SU-DHL-6 (cell line): ENCODE measurements around the gene PHAF1.

ENCODE experiments used
- H2AFZ ChIP-seq: fragments of 200-600 bp; sonication (generic); 2 replicates; pipeline ENCODE4 v1.6.1; 2014; ENCODE audit warnings: low read depth, mild to moderate bottlenecking, moderate library complexity, mixed read lengths, antibody characterized with exemption, low read length; ENCODE audit not compliant: severe bottlenecking
- H3F3A ChIP-seq: fragments of 200-600 bp; shearing (Covaris generic); 2 replicates; pipeline ENCODE4 v1.6.0; 2016; ENCODE audit warnings: antibody characterized with exemption, mild to moderate bottlenecking; ENCODE audit not compliant: insufficient read depth
- H3K27ac ChIP-seq: fragments of 200-600 bp; sonication (generic); 2 replicates; pipeline ENCODE4 v1.5.1; 2016; ENCODE audit warnings: low read depth, mild to moderate bottlenecking, low read length, moderate library complexity, mixed read lengths
- H3K27me3 ChIP-seq: fragments of 200-600 bp; sonication (generic), shearing (Covaris generic); 2 replicates; pipeline ENCODE4 v1.6.0; 2014; ENCODE audit warnings: mild to moderate bottlenecking, low read length
- H3K36me3 ChIP-seq: fragments of 200-600 bp; sonication (generic); 2 replicates; pipeline ENCODE4 v1.6.1; 2014; ENCODE audit warnings: mild to moderate bottlenecking, low read length, mixed read lengths
- H3K4me2 ChIP-seq: fragments of 300-600, 200-600 bp; shearing (Covaris generic), sonication (generic); 2 replicates; pipeline ENCODE4 v1.6.0; 2014; ENCODE audit warnings: low read length, low read depth, mild to moderate bottlenecking; ENCODE audit not compliant: poor library complexity, severe bottlenecking
- H3K4me3 ChIP-seq: fragments of 200-600 bp; sonication (generic); 2 replicates; pipeline ENCODE4 v1.5.1; 2014; ENCODE audit warnings: antibody characterized with exemption, low read length, mild to moderate bottlenecking, mixed read lengths; ENCODE audit not compliant: insufficient read depth, poor library complexity, severe bottlenecking
- H3K79me2 ChIP-seq: fragments of 200-600 bp; sonication (generic); 2 replicates; pipeline ENCODE4 v1.6.1; 2014; ENCODE audit warnings: mild to moderate bottlenecking, low read length, moderate library complexity; ENCODE audit not compliant: insufficient read depth
- H3K9ac ChIP-seq: fragments of 200-600 bp; sonication (generic); 2 replicates; pipeline ENCODE4 v1.7.0; 2014; ENCODE audit warnings: mild to moderate bottlenecking, low read length
- H3K9me2 ChIP-seq: fragments of 200-600 bp; sonication (generic); replicated peaks from 2 replicates; pipeline ENCODE4 v1.6.1; 2014; ENCODE audit warnings: low read length; ENCODE audit not compliant: insufficient read depth
- H3K9me3 ChIP-seq: fragments of 200-600 bp; sonication (generic); 2 replicates; pipeline ENCODE4 v1.6.1; 2014; ENCODE audit warnings: low read length, mixed read lengths; ENCODE audit not compliant: insufficient read depth
- H4K20me1 ChIP-seq: fragments of 200-600 bp; sonication (generic); 2 replicates; pipeline ENCODE4 v1.6.1; 2014; ENCODE audit warnings: low read depth, mild to moderate bottlenecking, antibody characterized with exemption, low read length, moderate library complexity, mixed read lengths
- EZH2phosphoT487 ChIP-seq: fragments of 200-600 bp; sonication (generic), shearing (Covaris generic); conservative IDR thresholded peaks from 2 replicates; pipeline ENCODE4 v1.6.1; 2018; ENCODE audit warnings: mild to moderate bottlenecking, antibody characterized with exemption, low read length, moderate library complexity, mixed read lengths
- TF ChIP-seq, protein P1 (sequence below): fragments of 200-600 bp; sonication (generic); IDR thresholded peaks from one replicate; pipeline ENCODE4 v1.5.1; 2017; ENCODE audit warnings: antibody characterized with exemption, mild to moderate bottlenecking, low read length, moderate library complexity; ENCODE audit not compliant: insufficient read depth, poor library complexity, severe bottlenecking

PHAF1 gene

GRCh38 chr16:67129422-67129821, 19.7 kb downstream of the PHAF1 start:
- Histone ChIP-seq H3K36me3 (0 out of 2 replicates have a peak, but pooled peaks cover 3% of the 10 kb centered on the region), H4K20me1 (no peaks in the 10 kb centered on the region), H3K27ac (no peak overlapping the region), H3K9me2 (no peaks in the 10 kb centered on the region), H3K27me3 (no peaks in the 10 kb centered on the region), H3K4me3 (no peak overlapping the region), H3K79me2 (no peaks in the 10 kb centered on the region), H3K9ac (no peak overlapping the region), H3K4me2 (no peak overlapping the region), H3F3A (no peaks in the 10 kb centered on the region), H3K9me3 (no peaks in the 10 kb centered on the region), H2AFZ (no peak overlapping the region)
- no peak for TF ChIP-seq EZH2phosphoT487
- TF ChIP-seq, protein P1, sequence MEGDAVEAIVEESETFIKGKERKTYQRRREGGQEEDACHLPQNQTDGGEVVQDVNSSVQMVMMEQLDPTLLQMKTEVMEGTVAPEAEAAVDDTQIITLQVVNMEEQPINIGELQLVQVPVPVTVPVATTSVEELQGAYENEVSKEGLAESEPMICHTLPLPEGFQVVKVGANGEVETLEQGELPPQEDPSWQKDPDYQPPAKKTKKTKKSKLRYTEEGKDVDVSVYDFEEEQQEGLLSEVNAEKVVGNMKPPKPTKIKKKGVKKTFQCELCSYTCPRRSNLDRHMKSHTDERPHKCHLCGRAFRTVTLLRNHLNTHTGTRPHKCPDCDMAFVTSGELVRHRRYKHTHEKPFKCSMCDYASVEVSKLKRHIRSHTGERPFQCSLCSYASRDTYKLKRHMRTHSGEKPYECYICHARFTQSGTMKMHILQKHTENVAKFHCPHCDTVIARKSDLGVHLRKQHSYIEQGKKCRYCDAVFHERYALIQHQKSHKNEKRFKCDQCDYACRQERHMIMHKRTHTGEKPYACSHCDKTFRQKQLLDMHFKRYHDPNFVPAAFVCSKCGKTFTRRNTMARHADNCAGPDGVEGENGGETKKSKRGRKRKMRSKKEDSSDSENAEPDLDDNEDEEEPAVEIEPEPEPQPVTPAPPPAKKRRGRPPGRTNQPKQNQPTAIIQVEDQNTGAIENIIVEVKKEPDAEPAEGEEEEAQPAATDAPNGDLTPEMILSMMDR, result no peak

DNA sequence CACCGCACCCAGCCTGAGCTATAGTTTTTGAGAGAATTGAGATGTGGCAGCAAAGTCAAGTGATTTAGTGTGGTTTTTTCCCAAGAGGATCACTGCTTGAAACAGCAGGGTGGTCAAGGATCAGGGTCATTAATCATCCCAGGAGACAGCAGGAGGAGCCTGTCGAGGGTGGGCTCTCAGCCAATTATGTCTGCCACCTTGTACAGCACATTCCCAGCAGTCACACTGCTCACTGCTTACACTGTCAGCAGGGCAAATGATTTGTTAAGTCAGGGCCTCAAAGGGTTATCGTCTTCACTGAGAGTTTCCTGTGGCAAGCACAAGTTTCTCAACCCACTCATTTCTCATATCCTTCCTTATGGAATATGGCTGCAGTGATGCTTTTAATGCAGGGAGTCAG, 27.9 kb downstream of the PHAF1 start:
- Histone ChIP-seq H3K9me2 (no peaks in the 10 kb centered on the region), H3K27ac (no peak overlapping the region), H3K79me2 (no peaks in the 10 kb centered on the region), H3K9ac (no peak overlapping the region), H2AFZ (no peak overlapping the region), H3F3A (no peaks in the 10 kb centered on the region), H3K9me3 (no peaks in the 10 kb centered on the region), H3K4me2 (no peak overlapping the region), H3K27me3 (no peaks in the 10 kb centered on the region), H3K36me3 (peaks cover 4% of the 10 kb centered on the region; the same call in 1 of the 2 replicates), H4K20me1 (no peaks in the 10 kb centered on the region), H3K4me3 (no peak overlapping the region)
- no peak for TF ChIP-seq EZH2phosphoT487
- TF ChIP-seq, protein P1, result no peak

DNA sequence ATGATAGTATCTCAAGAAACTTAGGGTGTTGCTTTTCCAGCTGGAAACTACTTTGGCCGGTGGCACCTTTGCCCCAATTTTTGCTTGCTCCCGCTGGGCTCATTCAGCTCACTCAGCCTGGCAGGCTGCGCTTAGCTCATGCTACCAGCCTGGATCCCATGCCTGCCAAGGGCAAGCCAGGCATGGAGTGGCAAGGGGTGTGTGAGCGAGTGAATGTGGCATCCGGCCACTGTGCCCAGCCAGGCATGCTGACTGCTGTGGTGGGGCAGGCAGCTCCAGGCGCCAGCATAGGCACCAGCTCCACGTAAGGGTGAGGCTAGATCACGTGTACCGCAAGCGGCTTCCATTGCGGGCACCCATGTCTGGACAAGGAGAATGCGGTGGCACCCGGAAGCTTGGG, 31.6 kb downstream of the PHAF1 start:
- Histone ChIP-seq H3K27me3 (no peaks in the 10 kb centered on the region), H3K79me2 (no peaks in the 10 kb centered on the region), H4K20me1 (no peaks in the 10 kb centered on the region), H3K27ac (no peak overlapping the region), H3K9ac (no peak overlapping the region), H3K4me3 (no peak overlapping the region), H3K36me3 (peaks cover 2% of the 10 kb centered on the region; the same call in 1 of the 2 replicates), H2AFZ (no peak overlapping the region), H3K4me2 (no peak overlapping the region), H3K9me2 (no peaks in the 10 kb centered on the region), H3K9me3 (no peaks in the 10 kb centered on the region), H3F3A (no peaks in the 10 kb centered on the region)
- TF ChIP-seq, protein P1, result no peak
- TF ChIP-seq EZH2phosphoT487, result no peak

DNA sequence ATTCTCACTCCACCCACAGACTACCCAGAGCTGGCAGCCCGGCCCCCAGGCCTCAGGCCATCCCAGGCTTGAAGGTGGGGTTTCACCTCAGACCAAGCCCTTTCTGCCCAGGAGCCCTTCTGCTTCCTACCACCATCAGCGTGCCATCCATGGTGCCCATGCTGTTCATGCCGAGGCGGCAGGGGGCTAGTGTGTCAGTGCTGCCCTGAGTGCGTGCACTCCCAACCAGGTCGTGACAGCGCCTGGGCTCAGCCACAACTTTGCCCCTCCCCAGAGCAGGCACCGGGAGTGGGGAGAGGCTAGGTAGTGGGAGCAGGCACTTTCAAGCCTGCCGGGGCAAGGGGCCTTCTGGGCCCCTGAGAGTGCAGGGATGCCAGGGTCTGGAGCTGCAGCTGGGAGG, 32.6 kb downstream of the PHAF1 start:
- Histone ChIP-seq H3K4me2 (no peak overlapping the region), H2AFZ (no peak overlapping the region), H3K9me2 (no peaks in the 10 kb centered on the region), H4K20me1 (no peaks in the 10 kb centered on the region), H3K27me3 (no peaks in the 10 kb centered on the region), H3K27ac (no peak overlapping the region), H3K9me3 (no peaks in the 10 kb centered on the region), H3K9ac (no peak overlapping the region), H3F3A (no peaks in the 10 kb centered on the region), H3K36me3 (peaks cover 2% of the 10 kb centered on the region; the same call in 1 of the 2 replicates), H3K79me2 (no peaks in the 10 kb centered on the region), H3K4me3 (no peak overlapping the region)
- no peak for TF ChIP-seq EZH2phosphoT487
- TF ChIP-seq, protein P1, result no peak
